Nucleus accumbens (tissue), 56 donors: ENCODE data around the gene SNTA1.
"Not testable (repeated sequence)": the region's sequence is repeated elsewhere in the genome, so short reads cannot be mapped to it uniquely, and the experiment has no call there.

Source experiments
- DNase-seq, 56 donors: peaks; one replicate each; lab custom pipeline; 2025; lab: John Stamatoyannopoulos, UW

SNTA1 gene

DNA sequence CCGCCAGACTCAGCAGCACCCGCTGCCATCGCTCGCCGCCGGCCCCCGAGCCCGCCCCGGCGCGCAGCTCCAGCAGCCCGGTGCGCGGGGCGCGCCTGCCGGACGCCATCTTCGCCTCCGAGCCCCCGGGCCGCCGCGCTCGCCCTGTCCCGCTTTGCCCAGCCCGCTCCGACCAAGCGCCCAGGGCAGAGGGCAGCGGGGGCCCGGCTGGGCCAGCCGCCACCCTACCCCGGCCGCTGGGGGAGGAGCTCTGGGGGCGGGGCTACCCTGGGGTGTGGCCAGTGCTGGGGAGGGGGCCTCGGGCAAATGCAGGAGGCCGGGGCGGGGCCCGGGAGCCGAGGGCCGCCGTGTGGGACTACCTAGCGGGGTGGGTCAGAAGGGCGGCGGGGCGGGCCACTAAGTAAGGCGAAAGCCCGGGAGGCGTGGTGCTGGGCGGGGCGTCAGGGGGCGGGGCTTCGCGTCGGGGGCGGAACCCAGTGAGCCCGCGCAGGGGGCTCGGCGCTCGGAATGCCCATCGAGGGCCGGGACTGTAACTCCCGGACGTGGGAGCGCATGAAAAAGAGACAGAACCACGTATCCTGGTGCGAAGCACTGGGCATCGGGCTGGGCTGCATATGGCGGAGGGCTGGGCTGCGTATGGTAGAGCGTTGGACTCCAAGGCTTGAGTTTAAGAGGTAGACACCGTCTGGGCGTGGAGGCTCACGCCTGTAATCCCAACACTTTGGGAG lies at the start of gene SNTA1:
Gene SNTA1, minus strand, starts transcription at position 252 of the 728 bp plus-strand sequence. Its CDS starts 143 bp downstream, at position 109.
- peak in 55 of 56 donors; percentile 26 to 90 (median 75) for DNase-seq

DNA sequence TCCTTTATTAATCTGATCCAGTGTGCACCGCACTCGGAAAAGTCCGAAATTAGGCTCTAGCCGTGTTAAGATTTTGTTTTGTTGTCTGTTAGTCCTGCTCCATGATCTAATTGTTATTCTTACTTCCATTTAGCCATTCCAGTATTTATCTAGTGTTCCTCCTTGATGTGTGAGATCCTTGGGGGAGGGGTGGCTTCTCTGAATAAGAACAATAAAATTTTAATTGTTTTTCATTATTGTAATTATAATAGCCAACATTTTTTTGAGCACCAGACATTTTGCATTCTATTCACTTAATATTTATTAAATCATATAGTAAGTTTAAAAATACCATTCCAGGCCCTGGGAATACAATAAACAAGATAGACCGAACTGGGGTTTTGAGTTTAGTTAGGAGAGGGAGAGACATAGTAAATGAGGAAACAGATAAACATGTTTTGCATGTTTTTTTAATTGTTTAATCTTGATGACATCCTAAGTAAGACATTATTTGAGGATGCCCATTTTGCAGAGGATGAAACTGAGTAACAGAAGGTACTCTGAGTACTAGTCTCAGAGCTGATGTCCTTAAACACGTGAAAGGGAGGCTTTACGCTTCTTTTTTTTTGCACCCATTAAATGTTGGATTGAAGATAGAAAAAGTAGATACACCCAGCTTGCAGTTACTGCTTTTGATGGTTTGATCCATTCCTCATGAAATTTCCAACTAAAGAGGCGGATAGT lies 47.5 kb upstream of the SNTA1 start:
- no peak for DNase-seq

DNA sequence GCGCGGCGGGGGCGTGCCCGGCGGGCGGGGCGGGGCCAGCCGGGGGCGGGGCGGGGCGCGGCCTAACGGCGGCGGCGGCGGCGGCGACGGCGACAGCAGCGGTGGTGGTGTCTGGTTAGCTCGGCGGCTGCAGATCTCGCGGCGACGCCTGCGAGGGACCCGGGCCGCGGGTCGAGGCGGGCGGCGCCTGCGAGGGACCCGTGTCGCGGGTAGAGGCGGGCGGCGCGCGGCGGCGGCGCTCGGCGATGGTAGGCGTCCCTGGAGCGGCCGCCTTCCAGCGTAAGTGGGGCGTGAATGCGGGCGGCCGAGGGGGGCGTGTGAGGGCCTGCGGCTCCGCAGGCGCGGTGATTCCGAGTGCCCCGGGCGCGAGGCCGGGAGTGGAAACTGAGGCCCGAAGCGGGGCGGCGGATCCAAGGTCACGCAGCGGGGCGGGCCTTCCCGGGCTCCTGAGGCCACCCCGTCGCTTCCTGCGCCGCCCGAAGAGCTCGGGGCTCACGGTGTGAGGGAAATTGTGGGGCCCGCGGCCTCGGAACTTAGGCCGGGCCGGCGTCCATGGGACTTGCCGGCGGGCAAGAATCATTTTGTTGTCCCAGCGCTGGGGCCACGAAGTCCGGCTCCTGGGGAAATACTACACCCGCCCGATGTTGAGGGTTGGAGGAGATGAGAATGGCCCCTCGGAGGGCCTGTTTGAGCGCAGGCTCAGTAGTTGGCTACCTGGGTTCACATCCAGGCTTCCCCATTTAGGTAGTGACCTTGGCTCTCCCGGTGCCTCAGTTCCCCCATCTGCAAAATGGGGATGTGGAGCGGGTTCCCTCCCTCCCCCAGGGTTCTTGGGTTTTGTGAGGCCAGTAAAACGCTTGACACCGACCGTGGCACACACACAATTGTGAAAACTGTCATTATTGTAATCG lies 46.7 kb upstream of the SNTA1 start, which contains the start of gene CBFA2T2:
Gene CBFA2T2, plus strand, starts transcription at position 74 of the 911 bp plus-strand sequence. Its CDS starts 172 bp downstream, at position 246.
- DNase-seq, result peak in 28 of 56 donors; percentile 26 to 84 (median 71)

GRCh38 chr20:33489495-33490022 lies 46.0 kb upstream of the SNTA1 start:
- peak; percentile 74 to 100 (median 98) for DNase-seq

- peak in 1 of 56 donors; percentile 5 for DNase-seq
These were observed 45.3 kb upstream of the SNTA1 start for GRCh38 chr20:33488661-33489494.

DNA sequence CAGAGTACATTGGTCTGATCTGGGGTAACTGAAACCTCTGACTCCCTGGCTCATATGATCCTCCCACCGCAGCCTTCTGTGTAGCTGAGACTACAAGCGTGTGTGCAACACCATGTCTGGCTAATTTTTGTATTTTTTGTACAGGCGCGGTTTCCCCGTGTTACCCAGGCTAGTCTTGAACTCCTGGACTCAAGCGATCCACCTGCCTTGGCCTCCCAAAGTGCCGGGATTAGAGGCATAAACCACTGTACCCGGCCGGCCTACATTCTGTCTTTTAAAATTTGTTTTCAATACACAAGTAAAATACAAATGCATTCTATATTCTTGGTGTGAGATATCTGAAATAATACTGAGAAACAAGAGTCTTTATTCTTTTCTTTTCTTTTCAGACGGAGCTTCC lies 44.6 kb upstream of the SNTA1 start:
- DNase-seq, result no peak

GRCh38 chr20:33483186-33483585 lies 39.6 kb upstream of the SNTA1 start:
- not testable (repeated sequence) for DNase-seq

- DNase-seq, result no peak
These were observed 39.0 kb upstream of the SNTA1 start for GRCh38 chr20:33482581-33482980.

GRCh38 chr20:33481431-33481941 lies 37.9 kb upstream of the SNTA1 start:
- DNase-seq, result no peak

- DNase-seq, result no peak
These were observed 36.5 kb upstream of the SNTA1 start for GRCh38 chr20:33480048-33480447.

- no peak for DNase-seq
These were observed 34.0 kb upstream of the SNTA1 start for GRCh38 chr20:33477386-33478234.

GRCh38 chr20:33475381-33476152 lies 32.0 kb upstream of the SNTA1 start:
- peak in 20 of 56 donors; percentile 2 to 46 (median 12) for DNase-seq

DNA sequence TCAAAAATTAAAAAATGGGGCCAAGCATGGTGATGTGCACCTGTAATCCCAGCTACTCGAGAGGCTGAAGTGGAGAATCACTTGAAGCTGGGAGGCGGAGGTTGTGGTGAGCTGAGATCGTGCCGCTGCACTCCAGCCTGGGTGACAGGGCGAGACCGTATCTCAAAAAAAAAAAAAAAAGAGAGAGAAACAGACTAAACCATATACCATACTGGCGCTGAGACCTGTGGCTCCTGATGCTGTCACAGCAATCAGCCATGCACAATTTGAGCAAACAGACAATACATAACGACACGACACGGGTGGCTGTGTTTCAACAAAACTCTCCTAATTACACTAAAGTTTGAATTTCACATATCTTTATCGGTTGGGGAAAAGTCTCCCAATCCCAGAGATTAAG lies 31.4 kb upstream of the SNTA1 start:
- no peak for DNase-seq

DNA sequence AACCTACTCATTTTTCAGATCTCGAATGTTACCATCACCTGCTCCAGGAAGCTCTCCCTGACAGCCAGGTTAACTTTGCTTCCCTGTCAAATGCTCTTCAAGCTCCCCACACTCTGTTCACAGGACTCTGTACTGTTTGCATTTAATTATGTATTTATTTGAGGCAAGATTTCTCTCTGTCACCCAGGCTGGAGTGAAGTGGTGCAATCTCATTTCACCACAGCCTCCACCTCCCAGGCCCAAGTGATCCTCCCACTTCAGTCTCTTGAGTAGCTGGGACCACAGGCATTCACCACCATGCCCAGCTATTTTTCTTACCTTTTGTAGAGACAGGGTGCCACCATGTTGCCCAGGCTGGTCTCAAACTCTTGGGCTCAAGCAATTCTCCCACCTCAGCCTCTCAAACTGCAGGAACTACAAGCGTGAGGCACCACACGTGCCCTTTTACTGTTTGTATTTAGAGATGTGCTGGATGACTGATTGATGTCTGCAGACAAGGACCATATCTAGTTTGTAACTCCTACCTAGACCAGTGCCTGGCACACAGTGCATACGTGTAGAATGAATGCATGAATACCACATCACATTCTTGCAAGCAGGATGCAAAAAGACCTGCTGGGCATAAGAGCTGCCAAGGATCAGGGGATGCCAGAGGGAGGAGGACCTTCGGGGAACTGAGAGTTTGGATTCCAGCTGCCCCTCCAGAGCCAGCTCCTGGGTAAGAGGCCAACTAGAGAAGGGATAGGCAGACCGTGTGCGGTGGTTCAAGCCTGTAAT lies 30.7 kb upstream of the SNTA1 start:
- DNase-seq, result peak in 1 of 56 donors; percentile 2

DNA sequence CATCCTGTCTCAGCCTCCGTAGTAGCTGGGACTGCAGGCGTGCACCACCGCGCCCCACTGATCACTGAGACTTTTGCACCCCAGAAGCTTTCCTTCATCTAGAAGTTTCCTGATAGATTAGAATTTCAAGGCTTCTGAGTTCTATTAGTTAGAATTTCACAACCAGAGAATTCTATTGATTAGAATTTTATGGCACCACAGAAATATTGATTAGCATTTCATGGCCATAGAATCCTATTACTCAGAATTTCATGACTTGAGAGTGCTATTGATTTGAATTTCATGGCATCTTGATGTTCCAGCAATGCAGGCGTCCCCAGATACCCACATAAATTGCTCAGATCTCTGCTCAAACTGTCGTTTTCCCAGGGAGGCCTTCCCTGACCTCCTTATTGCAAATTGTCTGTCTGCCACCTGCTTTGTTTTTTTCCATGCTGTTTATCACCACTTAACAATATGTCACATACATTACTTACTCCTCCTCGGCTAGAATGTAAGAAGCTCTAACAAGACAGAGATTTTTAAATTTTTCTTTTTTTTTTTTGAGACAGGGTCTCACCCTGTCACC lies 29.4 kb upstream of the SNTA1 start:
- DNase-seq, result no peak

DNA sequence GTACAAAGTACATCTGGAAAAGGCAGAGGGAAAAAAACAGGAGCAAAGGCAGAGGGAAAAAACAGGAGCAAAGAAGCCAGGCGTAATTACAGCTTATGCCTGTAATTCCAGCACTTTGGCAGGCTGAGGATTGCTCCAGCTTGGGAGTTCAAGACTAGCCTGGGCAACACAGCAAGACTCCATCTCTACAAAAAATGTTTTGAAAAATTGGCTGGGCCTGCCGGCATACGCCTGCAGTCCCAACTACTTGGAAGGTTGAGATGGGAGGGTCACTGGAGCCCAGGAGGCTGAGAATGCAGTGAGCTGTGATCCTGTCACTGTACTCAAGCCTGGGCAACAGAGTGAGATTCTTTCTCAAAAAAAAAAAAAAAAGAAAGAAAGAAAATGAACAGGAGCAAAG lies 27.3 kb upstream of the SNTA1 start:
- no peak for DNase-seq
